ENCODE results near the gene CPAMD8. TPM values are rescaled to one million over a fixed set of nuclear protein-coding genes. Genes with fewer than 3 reads are reported as not detected.

Gene CPAMD8
- polyA plus RNA-seq, 1 donor, result 2.4 TPM

Other genes with a start within 250 kb of the CPAMD8 start
- gene SIN3B, start 197.4 kb downstream of the CPAMD8 start, polyA plus RNA-seq (ENCODE audit: insufficient read length), result 37.4 TPM
- gene F2RL3, start 137.8 kb downstream of the CPAMD8 start, polyA plus RNA-seq (ENCODE audit: insufficient read length), result 0.19 TPM
- 9.1 TPM for gene HAUS8, start 48.6 kb upstream of the CPAMD8 start, polyA plus RNA-seq (ENCODE audit: insufficient read length)
- gene MYO9B, start 49.0 kb upstream of the CPAMD8 start, polyA plus RNA-seq (ENCODE audit: insufficient read length), result 32.6 TPM
- gene USE1, start 188.5 kb upstream of the CPAMD8 start, polyA plus RNA-seq (ENCODE audit: insufficient read length), result 31.6 TPM
- gene OCEL1, start 199.4 kb upstream of the CPAMD8 start, polyA plus RNA-seq (ENCODE audit: insufficient read length), result 8.8 TPM
- 30.0 TPM for gene NR2F6, start 219.1 kb upstream of the CPAMD8 start, polyA plus RNA-seq (ENCODE audit: insufficient read length)
- 5.6 TPM for gene USHBP1, start 237.9 kb upstream of the CPAMD8 start, polyA plus RNA-seq (ENCODE audit: insufficient read length)
- gene BABAM1, start 240.6 kb upstream of the CPAMD8 start, polyA plus RNA-seq (ENCODE audit: insufficient read length), result 77.1 TPM